ENCODE data around the gene ST3GAL2. TPM values are rescaled to one million over a fixed set of nuclear protein-coding genes. Genes with fewer than 3 reads are reported as not detected.

The ST3GAL2 gene
- total and polyA plus RNA-seq, 2 donors (not counting 3 experiments of a cell fraction or from before 2014, with no cell fraction given) = 23.0 to 50.4 TPM

DNA sequence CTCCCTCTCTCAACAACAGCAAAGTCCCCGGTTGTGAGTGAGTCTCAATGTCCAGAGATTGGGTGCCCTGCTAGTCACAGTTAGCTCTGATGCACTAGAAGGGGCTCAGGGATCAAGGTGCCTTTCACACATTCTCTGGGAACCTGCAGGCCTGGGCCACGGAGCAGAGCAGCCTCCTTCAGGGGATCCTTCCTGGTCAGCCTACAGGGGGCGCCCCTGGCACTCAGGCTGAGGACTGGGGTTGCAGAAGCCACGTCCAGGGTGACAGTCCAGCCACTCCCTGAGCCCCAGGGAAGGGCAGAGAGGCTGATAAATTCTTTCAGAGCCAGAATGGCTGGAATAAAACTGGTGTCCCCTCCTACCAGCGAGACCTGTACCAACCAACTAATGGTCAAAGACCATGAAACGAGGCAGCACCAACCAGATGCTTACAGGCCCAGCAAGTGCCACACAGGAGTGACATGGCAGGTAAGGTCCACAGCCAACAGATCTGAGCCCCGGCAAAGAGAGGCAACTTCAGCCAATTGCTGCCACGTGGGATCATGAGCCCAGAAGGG lies 43.5 kb downstream of the ST3GAL2 start:
- POLR2A ChIA-PET = no interaction called here
- Histone ChIP-seq H3K79me2 (ENCODE audit: control insufficient read depth, insufficient read depth, low read length) (no peaks in the 10 kb centered on the region), H3K27ac (ENCODE audit: insufficient read depth, low read depth, low read length) (no peak overlapping the region), H3K9me1 (replicated peaks; ENCODE audit: control insufficient read depth, extremely low read depth, insufficient read depth, low read length) (no peaks in the 10 kb centered on the region), H3K9me3 (replicated peaks; ENCODE audit: control insufficient read depth, insufficient read depth, low read length) (no peaks in the 10 kb centered on the region), H3K27me3 (ENCODE audit: control insufficient read depth in 2 of 2, insufficient read depth in 2 of 2, low read length in 2 of 2) (no peaks in the 10 kb centered on the region), H3K36me3 (ENCODE audit: control insufficient read depth in 2 of 2, extremely low read depth in 1 of 2, insufficient read depth in 2 of 2, low read length in 2 of 2) (peaks cover 6 to 35% of the 10 kb centered on the region in 2 experiments), H3K4me1 (ENCODE audit: control insufficient read depth, extremely low read depth, insufficient read depth, low read length) (no peaks in the 10 kb centered on the region), H4K20me1 (replicated peaks; ENCODE audit: control insufficient read depth, extremely low read depth, insufficient read depth, low read length) (no peaks in the 10 kb centered on the region), H3K4me2 (ENCODE audit: insufficient read depth, low read length) (no peak overlapping the region), H2AFZ (ENCODE audit: low read depth, low read length) (no peak overlapping the region), H3K9ac (replicated peaks; ENCODE audit: extremely low read depth, insufficient read depth, low read length) (no peak overlapping the region), H3K4me3 (replicated peaks in 1 of 3; ENCODE audit: insufficient read depth in 1 of 3, low read depth in 1 of 3, low read length in 3 of 3) (no peak overlapping the region)
- no TSS peak for BruUV-seq (replicated peaks)
- DNase-seq (ENCODE audit: low read depth, low spot score) (peak; percentile 59), FAIRE-seq (peak; percentile 72)
- intact Hi-C loops (cut with micrococcal nuclease) = loop anchor here (1.0 kb wide), 4 partner anchors 44 to 128 kb away; partner anchors contain the start of genes COG4, FCSK, SF3B3 and ST3GAL2
- TF ChIP-seq MYC (IDR thresholded peaks at IDR 0.05; ENCODE audit: low read depth, low read length) = no peak
- TF ChIP-seq, protein P1, sequence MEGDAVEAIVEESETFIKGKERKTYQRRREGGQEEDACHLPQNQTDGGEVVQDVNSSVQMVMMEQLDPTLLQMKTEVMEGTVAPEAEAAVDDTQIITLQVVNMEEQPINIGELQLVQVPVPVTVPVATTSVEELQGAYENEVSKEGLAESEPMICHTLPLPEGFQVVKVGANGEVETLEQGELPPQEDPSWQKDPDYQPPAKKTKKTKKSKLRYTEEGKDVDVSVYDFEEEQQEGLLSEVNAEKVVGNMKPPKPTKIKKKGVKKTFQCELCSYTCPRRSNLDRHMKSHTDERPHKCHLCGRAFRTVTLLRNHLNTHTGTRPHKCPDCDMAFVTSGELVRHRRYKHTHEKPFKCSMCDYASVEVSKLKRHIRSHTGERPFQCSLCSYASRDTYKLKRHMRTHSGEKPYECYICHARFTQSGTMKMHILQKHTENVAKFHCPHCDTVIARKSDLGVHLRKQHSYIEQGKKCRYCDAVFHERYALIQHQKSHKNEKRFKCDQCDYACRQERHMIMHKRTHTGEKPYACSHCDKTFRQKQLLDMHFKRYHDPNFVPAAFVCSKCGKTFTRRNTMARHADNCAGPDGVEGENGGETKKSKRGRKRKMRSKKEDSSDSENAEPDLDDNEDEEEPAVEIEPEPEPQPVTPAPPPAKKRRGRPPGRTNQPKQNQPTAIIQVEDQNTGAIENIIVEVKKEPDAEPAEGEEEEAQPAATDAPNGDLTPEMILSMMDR (IDR thresholded peaks at IDR 0.05; ENCODE audit: extremely low read depth in 1 of 2, insufficient read depth in 1 of 2, low read depth in 1 of 2, low read length in 2 of 2) = peak; percentile 76 to 89
- CTCF ChIA-PET = interaction anchor here (0.7 to 2.7 kb wide), 4 partner anchors 12 to 81 kb away, joined by 3 to 14 read pairs (median 4); no protein-coding TSS in a partner anchor
- dilution Hi-C loops (cut with MboI; ENCODE audit: extremely low pct_ligation_motif_present, low sequenced_read_pairs) = no loop called here

DNA sequence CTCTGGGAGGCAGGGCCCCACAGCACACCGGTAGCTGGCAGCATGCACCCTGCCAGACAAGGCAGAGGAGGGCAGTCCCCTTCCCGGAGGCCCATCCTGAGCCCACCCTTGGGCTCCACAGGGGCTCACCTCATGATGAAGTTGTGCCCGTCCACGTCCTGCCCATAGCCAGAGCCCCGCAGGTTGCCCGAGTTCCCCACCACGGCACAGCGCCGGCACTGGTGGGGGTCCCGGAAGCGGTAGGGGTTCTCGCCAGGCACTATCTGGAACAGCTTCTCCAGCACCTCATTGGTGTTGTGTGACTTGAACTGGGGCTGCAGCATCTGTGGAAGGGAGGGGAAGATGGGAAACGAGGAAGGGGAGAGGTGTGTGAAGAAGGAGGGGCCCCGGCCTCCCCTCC lies 44.0 kb downstream of the ST3GAL2 start:
- TF ChIP-seq, protein P1 (IDR thresholded peaks at IDR 0.05; ENCODE audit: extremely low read depth in 1 of 2, insufficient read depth in 1 of 2, low read depth in 1 of 2, low read length in 2 of 2) = no peak
- TF ChIP-seq POLR2A (IDR thresholded peaks at IDR 0.05; ENCODE audit: low read depth, low read length) = no peak
- H3K79me2 ChIP-seq (ENCODE audit: control insufficient read depth, insufficient read depth, low read length) = no peaks in the 10 kb centered on the region
- BruUV-seq (replicated peaks) = no TSS peak
- intact Hi-C loops (cut with micrococcal nuclease) (loop anchor here (1.0 kb wide), 4 partner anchors 44 to 128 kb away; partner anchors contain the start of genes COG4, FCSK, SF3B3 and ST3GAL2), dilution Hi-C loops (cut with MboI; ENCODE audit: extremely low pct_ligation_motif_present, low sequenced_read_pairs) (no loop called here)
- no peaks in the 10 kb centered on the region for H3K9me1 ChIP-seq (replicated peaks; ENCODE audit: control insufficient read depth, extremely low read depth, insufficient read depth, low read length)
- H3K4me1 ChIP-seq (ENCODE audit: control insufficient read depth, extremely low read depth, insufficient read depth, low read length) = no peaks in the 10 kb centered on the region
- H3K4me2 ChIP-seq (ENCODE audit: insufficient read depth, low read length) = no peak overlapping the region
- no peak for FAIRE-seq
- H3K36me3 ChIP-seq (ENCODE audit: control insufficient read depth in 2 of 2, extremely low read depth in 1 of 2, insufficient read depth in 2 of 2, low read length in 2 of 2) = peaks cover 6 to 32% of the 10 kb centered on the region in 2 experiments
- no peak overlapping the region for H2AFZ ChIP-seq (ENCODE audit: low read depth, low read length)
- DNase-seq (ENCODE audit: low read depth, low spot score) = no peak
- ChIA-PET POLR2A (no interaction called here), CTCF (interaction anchor here (0.9 to 2.7 kb wide), 11 partner anchors 14 to 259 kb away, joined by 3 to 14 read pairs (median 4); partner anchors contain the start of genes FCSK and ST3GAL2)
- no peak overlapping the region for H3K27ac ChIP-seq (ENCODE audit: insufficient read depth, low read depth, low read length)
- no peaks in the 10 kb centered on the region for H3K9me3 ChIP-seq (replicated peaks; ENCODE audit: control insufficient read depth, insufficient read depth, low read length)
- no peaks in the 10 kb centered on the region for H3K27me3 ChIP-seq (ENCODE audit: control insufficient read depth in 2 of 2, insufficient read depth in 2 of 2, low read length in 2 of 2)
- H3K4me3 ChIP-seq (replicated peaks in 1 of 3; ENCODE audit: insufficient read depth in 1 of 3, low read depth in 1 of 3, low read length in 3 of 3) = no peak overlapping the region
- no peaks in the 10 kb centered on the region for H4K20me1 ChIP-seq (replicated peaks; ENCODE audit: control insufficient read depth, extremely low read depth, insufficient read depth, low read length)
- H3K9ac ChIP-seq (replicated peaks; ENCODE audit: extremely low read depth, insufficient read depth, low read length) = no peak overlapping the region

Measured in endothelial cell of umbilical vein (primary cell).